Right atrium auricular region (tissue), 2 donors: ENCODE data around the gene SLC39A11. TPM values are rescaled to one million over a fixed set of nuclear protein-coding genes. Genes with fewer than 3 reads are reported as not detected.

Source experiments
- DNase-seq: peaks from one replicate; pipeline ENCODE4 v3.0.0-alpha.2; 2019; ENCODE audit warnings: low spot score
- H3K27ac ChIP-seq, 2 donors: fragments of 200-600 bp; sonication (generic); 1 replicate in 1 of 2; 2 replicates in 1 of 2; pipeline ENCODE4 v1.5.1; 2016 to 2019
- H3K27me3 ChIP-seq, 2 donors: fragments of 200-600 bp; sonication (generic); one replicate each; pipeline versions ENCODE4 v1.5.1 to v1.6.0; 2017 to 2019
- H3K36me3 ChIP-seq: fragments of 200-600 bp; sonication (generic); one replicate; pipeline ENCODE4 v1.5.1; 2016
- H3K4me1 ChIP-seq, 2 donors: fragments of 200-600 bp; sonication (generic); one replicate each; pipeline versions ENCODE4 v1.5.1 to v1.6.0; 2017 to 2019
- H3K4me3 ChIP-seq, 2 donors: fragments of 200-600 bp; sonication (generic); 1 replicate in 1 of 2; 2 replicates in 1 of 2; pipeline ENCODE4 v1.5.1; 2017 to 2019; ENCODE audit warnings: mild to moderate bottlenecking in 1 of 2, moderate library complexity in 1 of 2
- H3K9me3 ChIP-seq, 2 donors: fragments of 200-600 bp; sonication (generic); one replicate each; pipeline ENCODE4 v1.5.1; 2019
- CTCF ChIP-seq, 2 donors: fragments of 200-600 bp; sonication (generic); IDR thresholded peaks; one replicate each; pipeline ENCODE4 v1.5.1; 2019; ENCODE audit warnings: antibody characterized with exemption in 2 of 2
- total RNA-seq, 2 donors: library from RNA; depleted of rRNA; stranded (reverse); fragments of >200 nt; gene quantifications; one replicate each; pipeline ENCODE4 v1.1.0, GENCODE V29; 2016

Gene SLC39A11
- total RNA-seq, 2 donors from 2014 or later = 7.4 to 15.5 TPM

GRCh38 chr17:72696721-72697120 is 395.8 kb downstream of the SLC39A11 start:
- no peaks in the 10 kb centered on the region for H3K36me3 ChIP-seq
- DNase-seq = no peak
- no peak overlapping the region for H3K27ac ChIP-seq
- no peak for TF ChIP-seq CTCF (IDR thresholded peaks at IDR 0.05)
- H3K27me3 ChIP-seq = no peaks in the 10 kb centered on the region
- no peaks in the 10 kb centered on the region for H3K4me1 ChIP-seq
- H3K4me3 ChIP-seq = no peak overlapping the region
- H3K9me3 ChIP-seq = no peaks in the 10 kb centered on the region

GRCh38 chr17:72696156-72696555 is 396.3 kb downstream of the SLC39A11 start:
- no peaks in the 10 kb centered on the region for H3K36me3 ChIP-seq
- no peaks in the 10 kb centered on the region for H3K9me3 ChIP-seq
- no peak for TF ChIP-seq CTCF (IDR thresholded peaks at IDR 0.05)
- H3K4me1 ChIP-seq = no peaks in the 10 kb centered on the region
- no peaks in the 10 kb centered on the region for H3K27me3 ChIP-seq
- H3K27ac ChIP-seq = no peak overlapping the region
- no peak overlapping the region for H3K4me3 ChIP-seq
- no peak for DNase-seq

- H3K27me3 ChIP-seq = no peaks in the 10 kb centered on the region
- no peaks in the 10 kb centered on the region for H3K36me3 ChIP-seq
- no peak for TF ChIP-seq CTCF (IDR thresholded peaks at IDR 0.05)
- no peak overlapping the region for H3K27ac ChIP-seq
- H3K4me1 ChIP-seq = no peaks in the 10 kb centered on the region
- no peak overlapping the region for H3K4me3 ChIP-seq
- H3K9me3 ChIP-seq = no peaks in the 10 kb centered on the region
- no peak for DNase-seq
Observed at GRCh38 chr17:72693956-72694355, 398.5 kb downstream of the SLC39A11 start.

- no peak for TF ChIP-seq CTCF (IDR thresholded peaks at IDR 0.05)
- Histone ChIP-seq H3K4me1 (no peaks in the 10 kb centered on the region), H3K27ac (no peak overlapping the region), H3K36me3 (no peaks in the 10 kb centered on the region), H3K4me3 (no peak overlapping the region), H3K9me3 (no peaks in the 10 kb centered on the region), H3K27me3 (no peaks in the 10 kb centered on the region)
- no peak for DNase-seq
Observed at GRCh38 chr17:72693151-72693878, 399.2 kb downstream of the SLC39A11 start.

GRCh38 chr17:72692676-72693075 is 399.8 kb downstream of the SLC39A11 start:
- no peak for DNase-seq
- Histone ChIP-seq H3K27me3 (no peaks in the 10 kb centered on the region), H3K27ac (no peak overlapping the region), H3K4me3 (no peak overlapping the region), H3K9me3 (no peaks in the 10 kb centered on the region), H3K4me1 (no peaks in the 10 kb centered on the region), H3K36me3 (no peaks in the 10 kb centered on the region)
- TF ChIP-seq CTCF (IDR thresholded peaks at IDR 0.05) = no peak

- Histone ChIP-seq H3K9me3 (no peaks in the 10 kb centered on the region), H3K4me3 (no peak overlapping the region), H3K36me3 (no peaks in the 10 kb centered on the region), H3K27ac (no peak overlapping the region), H3K4me1 (no peaks in the 10 kb centered on the region), H3K27me3 (no peaks in the 10 kb centered on the region)
- no peak for DNase-seq
- no peak for TF ChIP-seq CTCF (IDR thresholded peaks at IDR 0.05)
Observed at GRCh38 chr17:72691586-72691985, 400.9 kb downstream of the SLC39A11 start.
